ENCODE data around the gene CABP1.
"Not testable (repeated sequence)": the region's sequence is repeated elsewhere in the genome, so short reads cannot be mapped to it uniquely, and the experiment has no call there.

The CABP1 gene

DNA sequence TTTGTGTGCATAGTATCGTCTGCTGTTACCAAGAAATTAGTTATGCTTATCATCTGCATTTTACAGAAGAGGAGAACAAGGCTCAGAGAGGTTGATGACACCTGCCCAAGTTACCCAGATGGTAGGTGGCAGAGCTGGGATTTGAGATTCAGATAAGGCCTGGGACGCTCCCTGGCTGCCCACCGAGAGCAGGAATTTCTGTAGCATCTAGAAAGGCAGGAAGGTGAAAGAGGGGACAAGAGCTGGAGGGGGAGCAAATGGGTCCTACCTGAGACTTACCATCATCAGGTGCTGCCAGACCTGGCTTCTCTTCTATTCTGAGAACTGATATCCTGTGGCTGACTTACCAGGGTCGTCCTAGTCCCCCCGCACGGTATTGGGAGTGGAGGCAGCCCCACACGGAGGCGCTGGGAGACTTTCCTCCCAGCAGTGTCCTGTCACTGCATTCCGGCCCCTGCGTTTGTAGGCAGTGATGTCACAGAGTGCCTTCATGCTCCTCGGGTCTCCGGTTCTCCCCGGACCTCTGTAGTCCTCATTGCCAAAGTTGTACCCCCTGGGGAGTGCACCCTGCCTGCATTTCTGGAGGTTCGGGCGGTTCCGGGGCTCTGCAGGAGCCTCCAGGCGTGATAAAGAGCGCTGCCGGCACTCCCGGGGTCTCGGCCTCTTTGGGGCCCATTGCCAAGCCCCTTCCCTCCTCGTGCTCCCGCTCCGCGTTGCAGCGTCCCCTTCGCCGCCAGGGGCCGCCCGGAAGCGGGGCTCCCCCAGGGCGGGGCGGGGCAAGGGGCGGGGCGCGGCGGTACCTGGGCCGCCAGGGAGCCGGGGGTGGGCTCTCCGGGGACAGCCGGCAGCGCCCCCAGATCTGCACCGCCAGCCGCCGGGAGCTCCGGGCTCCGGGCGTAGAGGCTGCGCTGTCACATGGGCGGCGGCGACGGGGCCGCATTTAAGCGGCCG, at the start of gene CABP1:
TSS of gene CABP1 (plus strand) at position 856 of the 951 bp plus-strand sequence. CDS start at position 916, 60 bp downstream.
- no peak for DNase-seq

- DNase-seq, result no peak
Observed at GRCh38 chr12:120590741-120591407, 49.6 kb upstream of the CABP1 start.

- no peak for DNase-seq
Observed at GRCh38 chr12:120592121-120593049, 48.0 kb upstream of the CABP1 start.

- no peak for DNase-seq
Observed at GRCh38 chr12:120596901-120597300, 43.5 kb upstream of the CABP1 start.

- DNase-seq, result no peak
Observed at GRCh38 chr12:120597861-120598260, 42.6 kb upstream of the CABP1 start.

GRCh38 chr12:120598674-120599463, 41.6 kb upstream of the CABP1 start:
- DNase-seq, result no peak

- no peak for DNase-seq
Observed at GRCh38 chr12:120599672-120600552, 40.5 kb upstream of the CABP1 start.

DNA sequence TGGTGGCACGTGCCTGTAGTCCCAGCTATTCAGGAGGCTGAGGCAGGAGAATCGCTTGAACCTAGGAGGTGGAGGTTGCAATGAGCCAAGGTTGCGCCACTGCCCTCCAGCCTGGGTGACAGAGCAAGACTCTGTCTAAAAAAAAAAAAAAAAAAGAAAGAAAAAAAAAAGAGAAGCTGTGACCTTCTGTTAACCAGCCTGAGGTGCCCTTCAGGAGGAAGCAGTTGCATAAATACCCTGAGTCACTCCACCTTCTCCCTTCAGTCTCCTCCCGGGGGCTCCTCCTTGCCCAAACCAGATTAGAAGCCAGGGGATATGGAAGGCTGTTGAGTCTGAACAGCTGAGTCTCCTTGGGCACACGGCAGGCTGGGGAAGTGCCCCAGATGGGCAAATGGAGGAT, 38.0 kb upstream of the CABP1 start:
- DNase-seq, result not testable (repeated sequence)

DNA sequence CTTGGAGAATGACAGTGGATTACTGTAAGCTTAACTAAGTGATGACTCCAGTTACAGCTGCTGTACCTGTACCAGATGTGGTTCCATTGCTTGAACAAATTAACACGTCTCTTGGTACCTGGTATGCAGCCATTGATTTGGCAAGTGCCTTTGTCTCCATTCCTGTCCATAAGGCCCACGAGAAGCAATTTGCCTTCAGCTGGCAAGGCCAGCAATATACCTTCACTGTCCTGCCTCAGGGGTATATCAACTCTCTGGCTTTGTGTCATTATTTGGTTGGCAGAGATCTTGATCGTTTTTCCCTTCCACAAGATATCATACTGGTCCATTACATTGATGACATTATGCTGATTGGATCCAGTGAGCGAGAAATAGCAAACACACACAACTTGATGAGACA, 29.9 kb upstream of the CABP1 start:
- DNase-seq, result no peak

DNA sequence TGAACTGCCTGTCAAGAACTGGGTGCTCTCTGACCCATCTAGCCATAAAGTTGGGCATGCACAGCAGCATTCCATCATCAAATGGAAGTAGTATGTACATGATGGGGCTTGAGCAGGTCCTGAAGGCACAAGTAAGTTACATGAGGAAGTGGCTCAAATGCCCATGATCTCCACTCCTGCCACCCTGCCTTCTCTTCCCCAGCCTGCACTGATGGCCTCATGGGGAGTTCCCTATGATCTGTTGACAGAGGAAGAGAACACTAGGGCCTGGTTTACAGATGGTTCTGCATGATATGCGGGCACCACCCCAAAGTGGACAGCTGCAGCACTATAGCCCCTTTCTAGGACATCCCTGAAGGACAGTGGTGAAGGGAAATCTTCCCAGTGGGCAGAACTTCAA, 28.9 kb upstream of the CABP1 start:
- not testable (repeated sequence) for DNase-seq

GRCh38 chr12:120614848-120615247, 25.6 kb upstream of the CABP1 start:
- DNase-seq, result no peak

DNA sequence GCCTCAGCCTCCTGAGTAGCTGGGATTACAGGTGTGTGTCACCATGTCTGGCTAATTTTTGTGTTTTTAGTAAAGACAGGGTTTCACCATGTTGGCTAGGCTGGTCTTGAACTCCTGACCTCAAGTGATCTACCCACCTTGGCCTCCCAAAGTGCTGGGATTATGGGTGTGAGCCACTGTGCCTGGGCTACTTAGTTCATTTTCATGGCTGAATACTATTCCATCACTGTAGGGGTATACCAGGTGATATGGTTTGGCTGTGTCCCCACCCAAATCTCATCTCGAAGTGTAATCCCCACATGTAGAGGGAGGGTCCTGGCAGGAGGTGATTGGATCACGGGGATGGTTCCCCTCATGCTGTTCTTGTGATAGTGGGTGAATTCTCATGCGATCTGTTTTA, 23.2 kb upstream of the CABP1 start:
- not testable (repeated sequence) for DNase-seq

GRCh38 chr12:120617767-120618166, 22.7 kb upstream of the CABP1 start:
- not testable (repeated sequence) for DNase-seq

- no peak for DNase-seq
Observed at GRCh38 chr12:120618954-120619615, 21.3 kb upstream of the CABP1 start.

- DNase-seq, result no peak
Observed at GRCh38 chr12:120620624-120621023, 19.8 kb upstream of the CABP1 start.

DNA sequence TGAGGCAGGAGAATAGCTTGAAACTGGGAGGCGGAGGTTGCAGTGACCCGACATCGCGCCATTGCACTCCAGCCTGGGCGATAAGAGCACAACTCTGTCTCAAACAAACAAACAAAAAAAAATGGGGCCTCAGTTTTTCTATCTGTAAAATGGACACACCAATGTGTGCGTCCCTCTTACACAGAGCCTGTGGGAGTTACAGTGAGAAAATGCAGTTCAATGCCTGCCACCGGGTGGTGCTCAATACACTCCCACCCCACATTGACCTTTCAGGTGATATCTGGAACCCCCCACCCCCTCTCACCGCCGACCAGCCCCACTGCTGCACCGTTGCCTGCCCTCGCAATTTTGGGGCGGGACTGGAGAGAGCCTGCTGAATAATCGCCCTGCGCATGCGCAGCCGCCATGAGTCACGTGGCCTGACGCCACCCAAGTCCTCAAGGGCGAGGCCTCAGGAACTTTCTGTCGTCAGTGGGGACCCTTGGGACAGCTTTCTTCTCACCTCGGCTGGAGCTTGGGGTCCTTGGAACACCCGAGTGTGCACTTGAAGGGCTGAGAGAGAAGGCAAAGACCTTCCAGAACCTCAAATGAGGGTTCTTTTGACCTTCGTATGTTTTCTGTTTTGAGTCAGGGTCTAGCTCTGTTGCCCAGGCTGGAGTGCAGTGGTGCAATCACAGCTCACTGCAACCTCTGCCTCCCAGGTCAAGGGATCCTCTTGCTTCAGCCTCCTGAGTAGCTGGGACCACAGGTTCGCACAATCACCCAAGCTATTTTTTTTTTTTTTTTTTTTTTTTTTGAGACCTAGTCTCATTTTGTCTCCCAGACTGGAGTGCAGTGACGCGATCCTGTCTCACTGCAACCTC, 14.6 kb upstream of the CABP1 start:
- no peak for DNase-seq

DNA sequence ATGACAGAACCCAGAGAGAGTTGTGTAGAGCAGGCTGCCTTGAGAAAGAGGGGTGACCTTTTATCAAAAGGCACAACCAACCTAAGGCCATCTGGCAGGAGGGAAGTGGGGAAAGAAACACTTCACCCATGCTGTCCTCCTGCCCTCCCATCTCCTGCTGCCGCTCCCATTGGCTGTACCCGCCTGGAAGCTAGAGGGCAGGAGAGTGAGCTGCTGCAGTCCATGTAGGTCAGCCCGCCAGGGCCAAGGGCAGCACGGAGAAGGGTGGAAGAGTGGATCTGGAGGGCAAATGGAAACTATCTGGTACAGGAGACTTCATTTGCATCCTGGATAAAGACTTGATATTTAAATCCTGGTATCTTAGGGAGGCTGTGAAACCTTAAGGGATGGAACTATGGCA, 11.5 kb upstream of the CABP1 start:
- DNase-seq, result no peak

DNA sequence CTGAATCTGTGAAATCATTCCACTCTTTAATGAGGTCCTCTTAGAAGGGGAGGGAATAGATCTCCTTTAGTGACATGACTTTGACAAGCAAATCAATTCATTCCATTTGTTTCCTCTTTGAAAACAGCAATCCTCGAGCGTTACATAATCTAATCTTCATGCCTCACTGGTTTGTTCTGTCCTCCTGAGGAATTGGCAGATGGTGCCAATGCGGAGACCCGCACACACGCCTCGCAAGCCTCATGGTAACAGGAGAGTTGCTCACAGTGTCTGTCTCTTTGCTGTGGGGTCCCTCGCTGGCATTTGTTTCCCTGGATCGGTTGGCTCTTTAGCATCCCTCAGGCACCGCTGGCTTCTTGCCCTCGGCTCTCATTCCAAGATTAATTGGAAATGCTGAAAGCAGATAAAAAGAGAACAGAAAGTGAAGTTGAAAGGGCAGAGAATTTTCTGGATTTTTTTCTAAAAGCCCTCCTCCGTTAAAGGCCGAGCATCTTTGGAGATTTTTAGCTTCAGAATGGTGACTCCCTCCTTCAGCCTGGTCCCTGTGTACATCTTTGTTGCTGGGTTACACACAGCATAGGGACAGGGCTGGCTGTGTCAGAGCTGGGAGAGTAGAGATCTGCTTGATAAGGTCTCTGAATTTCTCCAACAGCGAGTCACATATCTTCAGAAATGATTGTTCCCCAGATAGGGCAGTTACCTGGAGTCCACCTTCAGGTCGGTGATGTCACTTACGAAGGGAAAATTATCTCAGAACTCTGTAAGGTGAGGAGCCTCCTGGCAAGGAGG, 10.1 kb upstream of the CABP1 start:
- no peak for DNase-seq

DNA sequence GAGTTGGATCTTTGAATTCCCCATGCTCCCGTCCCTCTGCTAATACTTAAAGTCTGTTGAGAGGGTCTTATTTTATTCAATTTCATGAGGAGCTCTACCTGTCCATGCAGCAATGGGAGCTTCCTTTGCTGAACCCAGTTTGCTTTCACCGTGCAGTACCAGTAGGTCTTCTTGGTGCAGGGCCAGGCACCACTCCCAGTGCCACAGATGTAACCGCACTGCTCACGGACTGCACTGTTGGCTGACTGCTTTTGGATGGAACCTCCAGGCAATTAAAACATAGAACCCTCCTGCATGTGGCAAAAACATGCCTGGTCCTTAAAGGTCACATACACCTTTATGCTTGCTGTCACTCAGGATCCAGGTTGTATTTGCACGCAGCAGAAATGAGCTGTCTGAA, 9.3 kb upstream of the CABP1 start:
- no peak for DNase-seq

Data from NCI-H2029 (cell line).